GM21390 (cell line): Measurements from ENCODE around the gene CBX8.
"Not testable (repeated sequence)": the region's sequence is repeated elsewhere in the genome, so short reads cannot be mapped to it uniquely, and the experiment has no call there.

ENCODE experiments used
- ATAC-seq: cut with Tn5 transposase; IDR thresholded peaks from one replicate; pipeline ENCODE4 v1.9.1; 2021; ENCODE audit not compliant: unreplicated experiment

The CBX8 gene

GRCh38 chr17:79781736-79782575 lies 14.9 kb downstream of the CBX8 start:
- no peak for ATAC-seq

DNA sequence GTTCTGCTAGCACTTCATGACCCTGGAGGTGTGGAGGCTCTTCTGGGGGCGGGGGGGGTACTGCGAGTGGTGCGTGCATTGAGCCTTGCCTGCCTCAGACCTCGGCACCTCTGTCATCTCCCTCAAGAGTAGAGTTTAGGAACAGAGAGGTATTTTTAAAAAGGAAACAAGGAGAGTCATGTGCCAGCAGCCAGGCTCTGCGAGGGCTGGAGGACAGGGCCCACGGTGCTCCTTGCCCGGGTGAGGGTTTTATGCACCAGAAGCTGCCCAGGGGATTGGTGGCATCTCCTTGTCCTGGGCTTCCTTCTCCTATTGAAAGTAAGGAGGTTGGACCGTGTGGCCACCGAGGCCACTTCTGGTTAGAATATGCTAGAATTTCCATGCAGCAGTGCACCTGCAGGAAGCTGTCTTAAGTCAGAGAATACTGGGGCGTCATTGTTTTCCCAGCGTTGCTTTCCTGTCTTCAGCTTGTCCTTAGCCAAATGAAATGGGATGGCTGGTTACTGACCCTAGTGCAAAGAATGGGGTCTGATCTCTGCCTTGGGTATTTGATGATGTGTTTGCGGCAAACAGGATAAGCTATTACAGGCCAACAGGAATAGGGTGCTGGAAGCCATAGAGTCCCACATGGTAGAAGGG lies 15.7 kb downstream of the CBX8 start:
- ATAC-seq: no peak

GRCh38 chr17:79779661-79780365 lies 17.1 kb downstream of the CBX8 start:
- no peak for ATAC-seq

- no peak for ATAC-seq
Observed at GRCh38 chr17:79779084-79779529, 17.8 kb downstream of the CBX8 start.

DNA sequence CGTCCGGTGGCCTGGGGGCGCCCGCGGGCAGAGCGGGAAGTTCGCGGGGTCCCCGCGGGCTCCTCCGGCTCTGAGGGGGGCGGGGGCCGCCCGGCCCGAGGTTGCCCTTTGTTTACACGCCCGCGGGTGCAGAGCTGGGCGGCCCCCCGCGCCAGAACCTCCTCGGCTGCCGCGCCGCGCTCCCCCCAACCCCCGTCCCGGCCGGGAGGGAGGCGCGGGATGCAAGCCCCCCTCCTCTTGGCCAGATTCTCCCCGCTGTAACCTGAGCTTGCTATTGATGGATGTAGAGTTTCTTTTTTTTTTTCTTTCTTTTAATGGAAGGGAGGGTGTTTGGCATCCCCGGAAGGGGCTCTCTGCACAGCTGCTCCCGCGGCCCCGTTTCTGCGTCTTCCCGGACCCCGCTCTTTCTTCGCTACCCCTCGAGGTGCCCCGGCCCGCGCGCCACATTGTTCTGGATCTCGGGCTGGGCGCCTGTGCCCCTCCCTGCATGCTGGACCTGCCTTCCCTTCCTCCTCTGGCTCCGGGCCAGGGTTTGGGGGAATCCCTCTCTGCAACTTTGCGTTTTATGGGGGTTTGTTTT lies 18.3 kb downstream of the CBX8 start:
- ATAC-seq: peak; percentile 15

DNA sequence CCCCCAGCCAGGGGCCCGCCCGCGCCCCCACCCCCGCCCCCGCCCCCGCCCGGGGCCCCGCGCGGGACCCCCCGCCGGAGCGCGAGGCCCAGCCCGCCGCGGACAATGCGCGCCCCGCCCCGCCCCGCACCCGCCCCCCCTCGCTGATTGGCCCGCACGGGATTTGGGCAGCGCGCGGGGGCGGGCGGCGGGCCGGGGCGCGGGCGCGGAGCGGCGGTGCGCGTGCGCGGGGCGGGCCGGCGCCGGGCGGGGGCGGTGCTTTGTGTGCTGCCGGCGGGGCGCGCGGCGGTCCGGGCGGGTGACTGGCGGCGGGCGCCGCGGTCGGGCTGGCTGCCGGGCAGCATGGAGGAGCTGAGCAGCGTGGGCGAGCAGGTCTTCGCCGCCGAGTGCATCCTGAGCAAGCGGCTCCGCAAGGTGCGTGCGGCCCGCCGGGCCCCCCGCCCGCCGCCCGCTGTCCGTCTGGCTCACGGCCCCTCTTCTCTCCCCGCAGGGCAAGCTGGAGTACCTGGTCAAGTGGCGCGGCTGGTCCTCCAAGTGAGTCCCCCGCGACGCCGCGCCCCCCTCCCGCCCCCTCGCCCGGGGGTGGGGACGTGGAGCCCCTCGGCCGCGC lies 18.9 kb downstream of the CBX8 start, which contains the start of gene CBX2:
Gene CBX2, plus strand, starts transcription at position 255 of the 610 bp plus-strand sequence. Its CDS starts 88 bp downstream, at position 343.
- peak; percentile 55 for ATAC-seq

DNA sequence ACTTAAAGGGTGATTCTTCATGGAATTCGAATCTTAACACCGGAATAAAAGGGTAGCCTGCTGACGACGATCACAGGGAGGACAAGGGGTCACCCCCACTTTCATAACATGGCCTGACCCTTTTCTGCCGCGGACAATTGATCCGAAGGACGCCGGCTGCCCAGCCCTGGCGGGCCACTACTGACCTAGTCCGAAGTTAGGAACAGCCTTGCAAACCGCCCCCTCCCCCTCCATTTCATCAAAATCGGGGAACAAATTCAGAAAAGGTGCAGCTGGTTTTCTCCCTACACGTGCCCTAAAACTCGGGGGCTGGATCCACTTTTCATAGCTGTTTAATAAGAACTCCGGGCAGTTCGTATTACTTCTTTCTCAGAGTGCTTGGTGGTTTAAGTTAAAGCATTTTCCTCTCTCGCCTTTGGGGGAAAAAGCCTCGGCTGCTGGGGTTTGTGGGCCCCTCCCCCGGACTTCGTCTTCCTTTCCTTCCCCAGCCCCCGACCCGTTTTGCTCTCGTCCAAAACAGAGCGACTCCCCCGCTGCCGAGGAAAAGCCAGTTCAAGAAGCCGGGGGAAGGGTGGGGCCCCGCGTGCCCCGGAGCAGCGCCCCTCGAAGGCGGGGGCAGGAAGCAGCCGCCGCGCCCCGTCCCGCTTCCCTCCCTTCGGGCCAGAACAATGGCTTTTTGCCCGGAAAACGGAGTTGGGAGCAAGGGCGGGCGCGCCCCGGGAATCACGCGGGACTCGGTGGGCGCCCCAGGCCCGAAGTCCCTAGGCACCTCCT lies 19.6 kb downstream of the CBX8 start:
- peak; percentile 20 for ATAC-seq

- ATAC-seq: no peak
Observed at GRCh38 chr17:79776376-79777119, 20.3 kb downstream of the CBX8 start.

- no peak for ATAC-seq
Observed at GRCh38 chr17:79775632-79776031, 21.2 kb downstream of the CBX8 start.

- no peak for ATAC-seq
Observed at GRCh38 chr17:79774561-79774975, 22.3 kb downstream of the CBX8 start.

DNA sequence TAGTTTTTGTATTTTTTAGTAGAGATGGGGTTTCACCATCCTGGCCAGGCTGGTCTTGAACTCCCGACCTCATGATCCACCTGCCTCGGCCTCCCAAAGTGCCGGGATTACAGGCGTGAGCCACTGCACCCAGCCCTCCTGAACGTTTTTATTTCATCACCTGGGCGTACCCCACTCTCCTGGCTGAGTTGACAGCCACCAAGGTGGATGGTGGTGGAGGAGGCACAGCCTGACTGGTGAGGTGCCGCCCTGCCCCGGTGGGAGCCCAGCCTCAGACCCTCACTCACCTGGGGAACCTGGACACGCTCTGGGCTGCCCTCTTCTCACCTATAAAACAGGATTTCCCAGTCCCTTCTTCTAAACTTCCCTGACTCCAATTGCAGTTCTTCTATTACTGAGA lies 24.2 kb downstream of the CBX8 start:
- not testable (repeated sequence) for ATAC-seq

- ATAC-seq: no peak
Observed at GRCh38 chr17:79771276-79771675, 25.6 kb downstream of the CBX8 start.

DNA sequence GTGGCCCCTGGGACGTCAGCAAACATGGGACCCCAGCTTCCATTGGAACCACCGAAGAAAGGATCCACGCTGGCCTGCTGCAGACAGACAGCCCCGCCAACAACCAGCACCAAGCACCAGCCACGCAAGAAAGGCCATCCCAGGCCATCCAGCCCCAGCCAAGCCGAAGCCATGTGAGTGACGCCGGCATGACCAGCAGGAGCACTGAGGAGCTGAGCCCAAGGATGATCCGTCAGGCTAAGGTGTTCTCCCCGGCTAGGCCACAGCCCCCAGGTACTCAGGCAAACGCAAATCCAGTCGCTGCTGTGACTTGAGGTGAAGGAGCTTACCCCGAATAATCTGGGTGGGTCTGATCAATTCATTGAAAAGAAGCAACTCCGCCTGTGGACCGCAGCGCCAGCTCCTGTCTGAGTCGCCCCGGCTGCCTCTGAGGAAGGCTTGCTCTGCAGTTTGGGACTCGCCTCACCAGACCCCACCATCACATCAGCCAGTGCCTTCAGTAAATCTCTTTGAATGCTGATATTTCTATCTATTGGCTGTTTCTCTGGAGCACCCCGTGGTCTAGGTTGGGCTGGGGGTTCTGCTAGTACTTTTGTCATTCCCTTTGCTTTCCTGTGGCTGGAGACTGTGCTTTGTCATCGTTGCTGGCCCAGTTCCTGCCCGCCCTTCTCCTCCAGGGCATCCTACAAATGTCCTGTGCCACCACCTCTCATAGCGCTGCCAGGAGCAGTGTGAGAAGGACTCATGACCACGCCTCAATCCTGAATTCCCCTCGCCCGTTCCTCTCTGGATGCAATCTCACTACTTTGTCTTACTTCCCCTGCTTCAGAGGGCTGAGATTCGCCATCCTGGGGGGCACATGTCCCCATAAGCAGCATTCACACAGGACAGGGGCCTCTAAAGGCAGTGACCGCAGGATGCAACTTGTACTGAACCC lies 27.0 kb downstream of the CBX8 start:
- no peak for ATAC-seq

- no peak for ATAC-seq
Observed at GRCh38 chr17:79765708-79766107, 31.2 kb downstream of the CBX8 start.

DNA sequence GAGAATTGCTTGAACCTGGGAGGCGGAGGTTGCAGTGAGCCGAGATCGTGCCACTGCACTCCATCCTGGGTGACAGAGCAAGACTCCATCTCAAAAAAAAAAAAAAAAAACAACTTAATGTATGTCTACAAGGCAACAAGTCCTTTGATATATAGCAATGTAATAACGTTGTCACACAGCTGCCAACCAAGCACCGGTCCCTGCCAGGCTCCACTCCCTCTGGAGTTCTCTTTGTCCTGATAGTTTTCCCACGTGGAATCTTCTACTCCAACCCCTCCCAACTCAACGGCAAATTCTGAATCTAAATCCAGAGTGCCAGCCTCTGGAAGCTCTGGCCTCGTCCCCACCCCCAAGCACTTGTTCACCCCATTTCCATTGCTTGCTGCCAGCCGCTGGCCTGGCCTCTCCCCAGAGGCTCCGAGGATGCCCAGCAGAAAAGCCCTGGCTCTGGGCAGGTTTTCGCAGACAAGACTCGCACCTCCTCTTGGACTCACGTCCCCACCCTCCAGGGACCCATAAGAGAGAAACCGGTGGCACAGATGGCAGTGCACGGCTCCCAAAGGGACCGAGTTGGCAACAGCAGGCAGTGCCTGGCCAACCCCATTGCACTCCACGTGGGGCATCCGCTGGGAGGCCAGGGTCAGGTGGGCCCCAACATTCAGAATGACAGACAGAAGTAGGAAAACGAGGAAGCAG lies 34.8 kb downstream of the CBX8 start:
- no peak for ATAC-seq

DNA sequence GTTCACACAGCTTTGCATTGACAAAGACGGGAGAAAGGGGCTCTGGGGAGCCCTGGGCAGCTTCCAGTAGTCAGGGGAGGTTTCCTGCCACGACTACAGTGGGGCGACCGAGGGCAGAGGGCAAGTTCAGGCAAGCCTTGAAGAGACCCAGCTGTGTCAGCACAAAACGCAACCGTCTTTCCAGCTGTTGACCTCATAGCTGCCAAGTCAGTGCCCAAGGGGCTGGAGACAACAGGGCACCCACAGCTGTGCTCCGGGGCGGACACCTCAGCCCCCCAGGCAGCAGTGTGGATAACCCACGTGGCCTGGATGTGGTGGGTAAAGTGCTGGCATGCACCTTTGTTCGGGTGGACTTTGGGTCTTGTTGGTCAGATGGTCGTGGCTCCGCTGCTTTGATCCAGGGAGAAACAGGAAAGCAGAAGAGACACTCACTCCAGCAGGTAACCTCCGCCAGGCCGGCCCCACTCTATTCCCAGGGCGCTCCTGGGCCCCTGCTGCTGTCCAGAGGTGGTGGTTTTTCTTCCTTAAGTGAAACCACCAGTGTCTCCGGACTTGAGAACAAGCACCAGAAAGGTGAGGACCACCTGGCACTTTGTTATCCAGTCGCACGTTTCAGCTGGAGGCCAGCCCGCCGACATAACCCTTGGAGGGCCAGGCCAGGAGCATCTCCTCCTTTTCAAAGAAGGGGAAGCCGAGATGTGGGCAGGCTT lies 36.5 kb downstream of the CBX8 start:
- ATAC-seq: no peak

GRCh38 chr17:79758271-79758670 lies 38.6 kb downstream of the CBX8 start:
- ATAC-seq: no peak
